ENCODE measurements around the gene KCNMB2. TPM values are rescaled to one million over a fixed set of nuclear protein-coding genes. Genes with fewer than 3 reads are reported as not detected.

The KCNMB2 gene
- total and polyA plus RNA-seq, 3 donors from 2014 or later = 2.6 TPM; not detected in 2

DNA sequence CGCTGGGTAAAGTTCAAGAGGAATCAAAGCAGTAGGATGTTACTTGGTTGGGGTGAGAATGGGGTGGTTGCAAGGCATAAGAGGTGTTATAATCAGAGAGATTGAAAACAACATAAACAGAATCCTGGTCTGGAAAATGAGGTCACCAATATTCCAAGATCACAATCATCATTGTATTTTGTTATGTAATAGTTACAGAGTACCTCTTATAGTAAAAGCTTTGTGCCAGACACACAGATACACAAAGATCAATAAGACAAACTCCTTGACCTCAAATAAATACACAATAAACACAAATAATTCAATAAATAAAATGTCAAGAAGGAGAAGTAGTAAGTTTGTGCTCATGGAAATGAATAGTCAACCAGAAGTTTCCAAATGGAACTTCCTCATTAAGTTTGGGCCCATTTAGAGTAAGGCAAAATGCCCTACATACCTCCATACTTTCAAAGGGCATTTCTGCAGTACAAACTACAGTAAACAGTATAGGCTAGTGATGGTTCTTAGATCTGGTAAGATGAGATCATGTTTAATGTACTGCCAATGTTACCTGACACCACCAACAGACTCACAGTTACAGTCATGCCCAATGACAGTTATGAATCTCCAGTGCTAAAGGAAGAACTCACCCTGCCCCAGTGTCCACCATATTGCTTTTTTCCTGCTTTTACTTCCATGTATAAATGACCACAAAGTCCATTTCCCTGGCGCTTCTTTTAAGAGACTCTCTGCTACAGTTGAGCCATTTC is 93.4 kb downstream of the KCNMB2 start:
- no peaks in the 10 kb centered on the region for H3K9me3 ChIP-seq
- 90 to 93% methylated on average over 2 of the region's 2 CpGs for WGBS, 2 donors
- intact Hi-C loops (cut with DNase I; ENCODE audit: low total_unique reads) = no loop called here
- no peaks in the 10 kb centered on the region for H3K36me3 ChIP-seq (ENCODE audit: low read depth, missing control alignments)
- no peak overlapping the region for H3K4me3 ChIP-seq
- no peaks in the 10 kb centered on the region for H3K4me1 ChIP-seq
- DNase-seq = no peak
- H3K27ac ChIP-seq = no peak overlapping the region
- H3K27me3 ChIP-seq = no peaks in the 10 kb centered on the region
- TF ChIP-seq POLR2A (IDR thresholded peaks at IDR 0.05) = no peak
- TF ChIP-seq, protein P1, sequence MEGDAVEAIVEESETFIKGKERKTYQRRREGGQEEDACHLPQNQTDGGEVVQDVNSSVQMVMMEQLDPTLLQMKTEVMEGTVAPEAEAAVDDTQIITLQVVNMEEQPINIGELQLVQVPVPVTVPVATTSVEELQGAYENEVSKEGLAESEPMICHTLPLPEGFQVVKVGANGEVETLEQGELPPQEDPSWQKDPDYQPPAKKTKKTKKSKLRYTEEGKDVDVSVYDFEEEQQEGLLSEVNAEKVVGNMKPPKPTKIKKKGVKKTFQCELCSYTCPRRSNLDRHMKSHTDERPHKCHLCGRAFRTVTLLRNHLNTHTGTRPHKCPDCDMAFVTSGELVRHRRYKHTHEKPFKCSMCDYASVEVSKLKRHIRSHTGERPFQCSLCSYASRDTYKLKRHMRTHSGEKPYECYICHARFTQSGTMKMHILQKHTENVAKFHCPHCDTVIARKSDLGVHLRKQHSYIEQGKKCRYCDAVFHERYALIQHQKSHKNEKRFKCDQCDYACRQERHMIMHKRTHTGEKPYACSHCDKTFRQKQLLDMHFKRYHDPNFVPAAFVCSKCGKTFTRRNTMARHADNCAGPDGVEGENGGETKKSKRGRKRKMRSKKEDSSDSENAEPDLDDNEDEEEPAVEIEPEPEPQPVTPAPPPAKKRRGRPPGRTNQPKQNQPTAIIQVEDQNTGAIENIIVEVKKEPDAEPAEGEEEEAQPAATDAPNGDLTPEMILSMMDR (IDR thresholded peaks at IDR 0.05) = no peak

DNA sequence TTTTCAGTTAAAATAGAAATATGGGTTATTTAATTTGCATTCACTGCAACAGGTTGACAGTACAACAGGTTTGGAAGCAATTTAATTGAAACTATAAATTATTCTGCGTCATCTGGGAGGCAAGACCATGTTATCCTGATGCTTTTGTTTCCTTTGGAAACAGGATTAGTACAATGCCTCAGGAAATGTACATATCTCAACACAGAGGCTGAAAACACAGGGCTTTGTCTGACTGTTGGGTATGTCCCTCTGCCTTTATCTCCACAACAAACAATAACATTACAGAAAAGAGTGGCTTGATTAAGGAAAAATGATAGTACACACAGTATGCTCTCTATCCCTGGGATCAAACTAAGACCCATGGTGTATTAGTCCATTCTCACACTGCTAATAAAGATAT is 95.7 kb downstream of the KCNMB2 start:
- no peak overlapping the region for H3K4me3 ChIP-seq
- TF ChIP-seq, protein P1 (IDR thresholded peaks at IDR 0.05) = no peak
- TF ChIP-seq POLR2A (IDR thresholded peaks at IDR 0.05) = no peak
- DNase-seq = no peak
- 87 to 89% methylated on average over 1 of the region's 1 CpG for WGBS, 2 donors
- intact Hi-C loops (cut with DNase I; ENCODE audit: low total_unique reads) = no loop called here
- no peaks in the 10 kb centered on the region for H3K4me1 ChIP-seq
- no peaks in the 10 kb centered on the region for H3K36me3 ChIP-seq (ENCODE audit: low read depth, missing control alignments)
- no peak overlapping the region for H3K27ac ChIP-seq
- no peaks in the 10 kb centered on the region for H3K27me3 ChIP-seq
- H3K9me3 ChIP-seq = no peaks in the 10 kb centered on the region

DNA sequence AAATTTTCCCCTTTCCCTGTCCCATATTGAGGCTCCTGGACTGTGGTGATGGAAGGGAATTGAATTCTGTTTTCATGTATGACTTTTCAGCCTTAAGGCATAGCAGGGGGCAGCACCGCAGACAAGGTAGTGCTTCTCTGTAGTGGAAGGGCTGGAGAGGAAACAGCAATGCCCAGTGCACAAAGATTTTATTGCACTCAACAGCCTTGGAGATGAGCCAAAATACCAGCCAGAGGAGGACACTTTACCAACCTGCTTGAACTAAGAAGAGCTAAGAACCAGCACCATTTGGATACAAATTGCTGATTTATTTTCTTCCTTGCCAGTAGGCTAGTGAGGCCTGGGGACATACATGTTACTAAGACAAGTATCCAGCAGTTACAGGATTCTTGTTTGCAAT is 98.7 kb downstream of the KCNMB2 start:
- no peak overlapping the region for H3K4me3 ChIP-seq
- intact Hi-C loops (cut with DNase I; ENCODE audit: low total_unique reads) = no loop called here
- no peaks in the 10 kb centered on the region for H3K9me3 ChIP-seq
- TF ChIP-seq, protein P1 (IDR thresholded peaks at IDR 0.05) = no peak
- no peak for TF ChIP-seq POLR2A (IDR thresholded peaks at IDR 0.05)
- H3K27me3 ChIP-seq = no peaks in the 10 kb centered on the region
- H3K27ac ChIP-seq = no peak overlapping the region
- DNase-seq = no peak
- 0 to 61% methylated on average over 1 of the region's 1 CpG for WGBS, 2 donors
- no peaks in the 10 kb centered on the region for H3K36me3 ChIP-seq (ENCODE audit: low read depth, missing control alignments)
- no peaks in the 10 kb centered on the region for H3K4me1 ChIP-seq

DNA sequence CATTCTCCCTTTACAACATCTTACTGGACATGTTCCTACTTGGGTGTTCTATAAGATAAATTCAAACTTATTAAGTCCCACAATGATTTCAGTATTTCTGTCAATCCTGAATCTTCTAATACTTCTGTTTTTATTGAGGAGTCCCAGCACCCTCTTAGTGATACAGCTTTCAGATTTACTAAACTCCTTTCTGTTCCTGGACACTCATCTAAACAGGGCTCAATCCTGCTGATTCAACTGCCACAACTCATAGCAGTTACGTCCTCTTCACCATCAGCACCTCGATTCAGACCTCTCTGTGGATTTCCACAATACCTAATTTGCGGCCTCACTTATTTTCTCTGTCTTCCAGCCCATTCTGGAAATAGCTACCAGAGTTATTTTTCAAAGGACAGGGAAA is 101.6 kb downstream of the KCNMB2 start:
- TF ChIP-seq, protein P1 (IDR thresholded peaks at IDR 0.05) = no peak
- no peak for TF ChIP-seq POLR2A (IDR thresholded peaks at IDR 0.05)
- intact Hi-C loops (cut with DNase I; ENCODE audit: low total_unique reads) = no loop called here

DNA sequence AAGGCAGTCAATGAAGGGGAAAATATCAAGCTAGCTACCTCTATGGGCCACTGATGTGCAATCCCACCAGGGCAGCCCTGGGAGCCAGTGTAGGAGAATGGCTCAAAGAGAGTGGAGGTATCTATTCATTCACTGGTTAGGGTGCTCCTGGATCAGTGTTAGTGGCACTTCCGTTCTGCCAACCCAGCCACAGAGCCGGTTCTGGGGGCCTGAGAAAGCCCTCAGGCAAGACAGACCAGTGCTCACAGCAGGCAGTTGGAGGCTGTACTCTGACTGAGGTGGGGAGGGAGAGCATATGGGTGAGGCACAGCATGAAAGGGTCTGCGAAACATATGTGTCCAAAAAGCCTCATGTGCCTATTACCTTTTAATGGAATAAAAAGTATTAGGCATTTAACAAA is 109.3 kb downstream of the KCNMB2 start:
- intact Hi-C loops (cut with DNase I; ENCODE audit: low total_unique reads) = no loop called here
- Histone ChIP-seq H3K27ac (no peak overlapping the region), H3K27me3 (no peaks in the 10 kb centered on the region), H3K9me3 (no peaks in the 10 kb centered on the region), H3K4me3 (no peak overlapping the region), H3K4me1 (no peaks in the 10 kb centered on the region), H3K36me3 (ENCODE audit: low read depth, missing control alignments) (no peaks in the 10 kb centered on the region)
- no peak for TF ChIP-seq POLR2A (IDR thresholded peaks at IDR 0.05)
- TF ChIP-seq, protein P1 (IDR thresholded peaks at IDR 0.05) = no peak
- WGBS, 2 donors = 81 to 94% methylated on average over 3 of the region's 3 CpGs
- DNase-seq = no peak

More for the DNA sequence above, 101.6 kb downstream of the KCNMB2 start:
- no peak for DNase-seq
- no peaks in the 10 kb centered on the region for H3K4me1 ChIP-seq
- H3K36me3 ChIP-seq (ENCODE audit: low read depth, missing control alignments) = no peaks in the 10 kb centered on the region
- H3K27me3 ChIP-seq = no peaks in the 10 kb centered on the region
- H3K9me3 ChIP-seq = no peaks in the 10 kb centered on the region
- no peak overlapping the region for H3K4me3 ChIP-seq
- no peak overlapping the region for H3K27ac ChIP-seq
- WGBS, 2 donors = 90 to 95% methylated on average over 3 of the region's 3 CpGs
